ENCODE data around the gene CNTN4.

Gene CNTN4

DNA sequence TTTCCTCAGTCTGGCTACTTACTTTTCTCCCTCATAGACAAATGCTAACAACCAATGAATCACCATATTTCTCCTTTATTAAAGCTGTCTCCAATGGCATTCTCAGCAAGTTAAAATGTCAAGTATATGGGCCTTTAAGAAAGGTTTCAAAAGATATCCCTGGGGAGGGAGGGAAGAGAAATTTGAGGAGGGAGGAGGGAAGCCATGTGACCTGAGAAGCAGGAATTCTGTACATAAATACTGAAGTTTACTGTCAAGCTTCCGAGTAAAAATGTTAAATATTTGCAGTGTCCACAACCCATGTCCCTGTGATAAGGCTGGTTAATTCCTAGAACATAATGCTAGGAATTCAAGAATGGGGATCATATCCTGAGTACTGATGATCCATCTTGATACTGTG is 175.9 kb downstream of the CNTN4 start:
- H3K4me1 ChIP-seq (ENCODE audit: low read length) = no peaks in the 10 kb centered on the region
- no peaks in the 10 kb centered on the region for H3K79me2 ChIP-seq (ENCODE audit: low read length)
- no peak overlapping the region for H3K9ac ChIP-seq (ENCODE audit: low read length)
- H3K9me3 ChIP-seq (replicated peaks; ENCODE audit: insufficient read depth, low read length) = no peaks in the 10 kb centered on the region
- H4K20me1 ChIP-seq (ENCODE audit: insufficient read depth, low read length) = no peaks in the 10 kb centered on the region
- no peaks in the 10 kb centered on the region for H3K9me2 ChIP-seq (replicated peaks; ENCODE audit: insufficient read depth, low read length)
- no peak for DNase-seq
- no peak for TF ChIP-seq EZH2phosphoT487 (IDR thresholded peaks at IDR 0.05; ENCODE audit: low read length)
- TF ChIP-seq, protein P1, sequence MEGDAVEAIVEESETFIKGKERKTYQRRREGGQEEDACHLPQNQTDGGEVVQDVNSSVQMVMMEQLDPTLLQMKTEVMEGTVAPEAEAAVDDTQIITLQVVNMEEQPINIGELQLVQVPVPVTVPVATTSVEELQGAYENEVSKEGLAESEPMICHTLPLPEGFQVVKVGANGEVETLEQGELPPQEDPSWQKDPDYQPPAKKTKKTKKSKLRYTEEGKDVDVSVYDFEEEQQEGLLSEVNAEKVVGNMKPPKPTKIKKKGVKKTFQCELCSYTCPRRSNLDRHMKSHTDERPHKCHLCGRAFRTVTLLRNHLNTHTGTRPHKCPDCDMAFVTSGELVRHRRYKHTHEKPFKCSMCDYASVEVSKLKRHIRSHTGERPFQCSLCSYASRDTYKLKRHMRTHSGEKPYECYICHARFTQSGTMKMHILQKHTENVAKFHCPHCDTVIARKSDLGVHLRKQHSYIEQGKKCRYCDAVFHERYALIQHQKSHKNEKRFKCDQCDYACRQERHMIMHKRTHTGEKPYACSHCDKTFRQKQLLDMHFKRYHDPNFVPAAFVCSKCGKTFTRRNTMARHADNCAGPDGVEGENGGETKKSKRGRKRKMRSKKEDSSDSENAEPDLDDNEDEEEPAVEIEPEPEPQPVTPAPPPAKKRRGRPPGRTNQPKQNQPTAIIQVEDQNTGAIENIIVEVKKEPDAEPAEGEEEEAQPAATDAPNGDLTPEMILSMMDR (IDR thresholded peaks at IDR 0.05; ENCODE audit: low read length) = no peak
- no peak for TF ChIP-seq EZH2 (optimal IDR thresholded peaks at IDR 0.05; ENCODE audit: low read depth, low read length)
- H3K4me2 ChIP-seq (ENCODE audit: low read depth, low read length) = no peak overlapping the region
- no peak overlapping the region for H3K27ac ChIP-seq (ENCODE audit: low read length)
- no peaks in the 10 kb centered on the region for H3K27me3 ChIP-seq (replicated peaks; ENCODE audit: insufficient read depth, low read length)
- no peaks in the 10 kb centered on the region for H3K36me3 ChIP-seq (replicated peaks; ENCODE audit: insufficient read depth, low read length)
- no peak overlapping the region for H2AFZ ChIP-seq (ENCODE audit: low read length)
- H3F3A ChIP-seq (ENCODE audit: insufficient read depth, low read length) = no peaks in the 10 kb centered on the region
- H3K4me3 ChIP-seq (ENCODE audit: low read length) = no peak overlapping the region

DNA sequence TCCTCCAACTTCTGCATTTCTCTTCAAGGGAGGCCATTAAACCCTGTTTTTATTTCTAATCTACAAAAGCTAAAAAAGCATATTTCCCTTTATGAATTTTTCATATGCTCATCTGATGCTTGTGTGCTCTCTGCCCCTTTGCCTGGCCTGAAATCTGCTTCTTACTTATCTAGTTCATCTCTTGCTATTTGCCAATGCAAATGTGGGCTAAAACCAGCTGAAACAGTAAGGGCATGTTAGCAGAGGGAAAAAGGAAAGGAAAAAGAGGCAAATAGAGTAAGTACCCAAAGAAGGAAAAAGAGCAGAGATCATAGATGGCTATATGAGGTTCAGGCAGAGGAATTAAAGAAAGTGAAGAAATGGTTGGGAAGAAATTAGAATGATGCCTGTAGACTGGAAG is 185.2 kb downstream of the CNTN4 start:
- H3K79me2 ChIP-seq (ENCODE audit: low read length) = no peaks in the 10 kb centered on the region
- no peak for TF ChIP-seq EZH2phosphoT487 (IDR thresholded peaks at IDR 0.05; ENCODE audit: low read length)
- TF ChIP-seq, protein P1 (IDR thresholded peaks at IDR 0.05; ENCODE audit: low read length) = no peak
- no peak for TF ChIP-seq EZH2 (optimal IDR thresholded peaks at IDR 0.05; ENCODE audit: low read depth, low read length)
- no peaks in the 10 kb centered on the region for H3K9me3 ChIP-seq (replicated peaks; ENCODE audit: insufficient read depth, low read length)
- no peak overlapping the region for H3K4me2 ChIP-seq (ENCODE audit: low read depth, low read length)
- H3K36me3 ChIP-seq (replicated peaks; ENCODE audit: insufficient read depth, low read length) = no peaks in the 10 kb centered on the region
- H3K4me1 ChIP-seq (ENCODE audit: low read length) = no peaks in the 10 kb centered on the region
- H2AFZ ChIP-seq (ENCODE audit: low read length) = no peak overlapping the region
- H4K20me1 ChIP-seq (ENCODE audit: insufficient read depth, low read length) = no peaks in the 10 kb centered on the region
- no peak overlapping the region for H3K4me3 ChIP-seq (ENCODE audit: low read length)
- H3K9ac ChIP-seq (ENCODE audit: low read length) = no peak overlapping the region
- H3F3A ChIP-seq (ENCODE audit: insufficient read depth, low read length) = no peaks in the 10 kb centered on the region
- no peaks in the 10 kb centered on the region for H3K27me3 ChIP-seq (replicated peaks; ENCODE audit: insufficient read depth, low read length)
- no peak overlapping the region for H3K27ac ChIP-seq (ENCODE audit: low read length)
- no peak for DNase-seq
- H3K9me2 ChIP-seq (replicated peaks; ENCODE audit: insufficient read depth, low read length) = no peaks in the 10 kb centered on the region

DNA sequence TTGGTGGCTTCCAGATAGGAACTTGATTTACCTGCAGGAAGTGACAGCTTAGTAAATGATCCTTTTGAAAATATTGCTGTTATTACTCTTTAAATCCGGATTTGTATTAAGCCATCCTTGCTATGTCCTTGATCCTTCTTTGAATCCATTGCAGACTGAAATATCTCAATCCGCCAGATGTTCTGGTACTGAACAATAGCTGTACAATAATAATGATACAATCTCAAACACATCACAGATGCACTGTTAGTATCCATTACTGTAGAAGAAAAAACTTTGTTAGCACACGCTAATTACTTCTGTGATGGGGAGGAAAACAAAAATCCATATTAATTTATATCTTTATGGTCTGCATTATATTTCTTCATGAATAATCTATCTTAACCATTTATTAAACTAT is 202.3 kb downstream of the CNTN4 start:
- DNase-seq = no peak
- no peak overlapping the region for H3K4me2 ChIP-seq (ENCODE audit: low read depth, low read length)
- H3K27ac ChIP-seq (ENCODE audit: low read length) = no peak overlapping the region
- H3K36me3 ChIP-seq (replicated peaks; ENCODE audit: insufficient read depth, low read length) = no peaks in the 10 kb centered on the region
- no peak overlapping the region for H3K9ac ChIP-seq (ENCODE audit: low read length)
- no peaks in the 10 kb centered on the region for H3F3A ChIP-seq (ENCODE audit: insufficient read depth, low read length)
- no peaks in the 10 kb centered on the region for H3K9me2 ChIP-seq (replicated peaks; ENCODE audit: insufficient read depth, low read length)
- no peak for TF ChIP-seq EZH2phosphoT487 (IDR thresholded peaks at IDR 0.05; ENCODE audit: low read length)
- TF ChIP-seq EZH2 (optimal IDR thresholded peaks at IDR 0.05; ENCODE audit: low read depth, low read length) = no peak
- TF ChIP-seq, protein P1 (IDR thresholded peaks at IDR 0.05; ENCODE audit: low read length) = no peak
- no peaks in the 10 kb centered on the region for H3K9me3 ChIP-seq (replicated peaks; ENCODE audit: insufficient read depth, low read length)
- no peak overlapping the region for H2AFZ ChIP-seq (ENCODE audit: low read length)
- H4K20me1 ChIP-seq (ENCODE audit: insufficient read depth, low read length) = no peaks in the 10 kb centered on the region
- no peak overlapping the region for H3K4me3 ChIP-seq (ENCODE audit: low read length)
- no peaks in the 10 kb centered on the region for H3K27me3 ChIP-seq (replicated peaks; ENCODE audit: insufficient read depth, low read length)
- no peaks in the 10 kb centered on the region for H3K4me1 ChIP-seq (ENCODE audit: low read length)
- no peaks in the 10 kb centered on the region for H3K79me2 ChIP-seq (ENCODE audit: low read length)
